Measurements from ENCODE around the gene NDUFS6. TPM values are rescaled to one million over a fixed set of nuclear protein-coding genes. Genes with fewer than 3 reads are reported as not detected.

The NDUFS6 gene
- total RNA-seq, 4 donors from 2014 or later = 54.7 to 66.4 (median 55.7) TPM

GRCh38 chr5:1855075-1855474, 53.9 kb downstream of the NDUFS6 start:
- TF ChIP-seq POLR2A (IDR thresholded peaks at IDR 0.05; ENCODE audit: low read depth) = no peak
- TF ChIP-seq CTCF (IDR thresholded peaks at IDR 0.05) = no peak
- no peak for TF ChIP-seq EP300 (IDR thresholded peaks at IDR 0.05)
- no peak for TF ChIP-seq POLR2AphosphoS5 (IDR thresholded peaks at IDR 0.05)
- Histone ChIP-seq H3K27ac (replicated peaks in 1 of 4) (no peak overlapping the region), H3K27me3 (peaks cover 0 to 72% (median 17%) of the 10 kb centered on the region in 4 donors), H3K4me1 (peaks cover 0 to 23% (median 4%) of the 10 kb centered on the region in 4 donors), H3K36me3 (no peaks in the 10 kb centered on the region), H3K4me3 (no peak overlapping the region), H3K9me3 (no peaks in the 10 kb centered on the region)
- no peak for DNase-seq (ENCODE audit: extremely low spot score)
- intact Hi-C loops (cut with DNase I) = no loop called here
- WGBS = 71% methylated on average over 2 of the region's 3 CpGs

- no peak for TF ChIP-seq EP300 (IDR thresholded peaks at IDR 0.05)
- no peak for TF ChIP-seq CTCF (IDR thresholded peaks at IDR 0.05)
- no peak for TF ChIP-seq POLR2A (IDR thresholded peaks at IDR 0.05; ENCODE audit: low read depth)
- no peak overlapping the region for H3K27ac ChIP-seq (replicated peaks in 1 of 4)
- intact Hi-C loops (cut with DNase I) = no loop called here
Observed at GRCh38 chr5:1855596-1855995, 54.4 kb downstream of the NDUFS6 start.

GRCh38 chr5:1856596-1857255, 55.5 kb downstream of the NDUFS6 start:
- no peak overlapping the region for H3K27ac ChIP-seq (replicated peaks in 1 of 4)
- intact Hi-C loops (cut with DNase I) = no loop called here
- DNase-seq (ENCODE audit: extremely low spot score) = no peak
- no peak for TF ChIP-seq CTCF (IDR thresholded peaks at IDR 0.05)
- TF ChIP-seq EP300 (IDR thresholded peaks at IDR 0.05) = no peak
- peaks cover 0 to 62% (median 15%) of the 10 kb centered on the region in 4 donors for H3K27me3 ChIP-seq
- H3K36me3 ChIP-seq = no peaks in the 10 kb centered on the region
- 40% methylated on average over 17 of the region's 49 CpGs for WGBS
- H3K4me1 ChIP-seq = peaks cover 0 to 13% (median under 1%) of the 10 kb centered on the region in 4 donors
- no peaks in the 10 kb centered on the region for H3K9me3 ChIP-seq
- H3K4me3 ChIP-seq = peak overlapping the region in 2 of 4 donors; percentile 18 to 40

More at GRCh38 chr5:1855596-1855995, 54.4 kb downstream of the NDUFS6 start:
- no peaks in the 10 kb centered on the region for H3K9me3 ChIP-seq
- H3K36me3 ChIP-seq = no peaks in the 10 kb centered on the region
- peaks cover 0 to 67% (median 15%) of the 10 kb centered on the region in 4 donors for H3K27me3 ChIP-seq
- DNase-seq (ENCODE audit: extremely low spot score) = no peak
- H3K4me1 ChIP-seq = peaks cover 0 to 23% (median 4%) of the 10 kb centered on the region in 4 donors
- H3K4me3 ChIP-seq = no peak overlapping the region
- 74% methylated on average over 15 of the region's 17 CpGs for WGBS

GRCh38 chr5:1857256-1857600, 56.0 kb downstream of the NDUFS6 start:
- Histone ChIP-seq H3K27me3 (peaks cover 0 to 60% (median 15%) of the 10 kb centered on the region in 4 donors), H3K4me3 (peak overlapping the region in 2 of 4 donors; percentile 18 to 40), H3K36me3 (no peaks in the 10 kb centered on the region), H3K9me3 (no peaks in the 10 kb centered on the region), H3K4me1 (peaks cover 0 to 12% (median 0%) of the 10 kb centered on the region in 4 donors), H3K27ac (replicated peaks in 1 of 4) (no peak overlapping the region)
- no peak for DNase-seq (ENCODE audit: extremely low spot score)
- WGBS = 82% methylated on average over 12 of the region's 32 CpGs
- TF ChIP-seq CTCF (IDR thresholded peaks at IDR 0.05) = no peak
- no peak for TF ChIP-seq POLR2AphosphoS5 (IDR thresholded peaks at IDR 0.05)
- TF ChIP-seq POLR2A (IDR thresholded peaks at IDR 0.05; ENCODE audit: low read depth) = no peak
- TF ChIP-seq EP300 (IDR thresholded peaks at IDR 0.05) = no peak
- intact Hi-C loops (cut with DNase I) = no loop called here

- H3K27ac ChIP-seq (replicated peaks in 1 of 4) = no peak overlapping the region
- WGBS = 85% methylated on average over 13 of the region's 16 CpGs
- TF ChIP-seq EP300 (IDR thresholded peaks at IDR 0.05) (no peak), POLR2A (IDR thresholded peaks at IDR 0.05; ENCODE audit: low read depth) (no peak), POLR2AphosphoS5 (IDR thresholded peaks at IDR 0.05) (no peak), CTCF (IDR thresholded peaks at IDR 0.05) (no peak)
- no peak overlapping the region for H3K4me3 ChIP-seq
- no peak for DNase-seq (ENCODE audit: extremely low spot score)
- H3K27me3 ChIP-seq = peaks cover 0 to 62% (median 14%) of the 10 kb centered on the region in 4 donors
- H3K36me3 ChIP-seq = no peaks in the 10 kb centered on the region
- no peaks in the 10 kb centered on the region for H3K9me3 ChIP-seq
- intact Hi-C loops (cut with DNase I) = no loop called here
- peaks cover 0 to 12% (median 0%) of the 10 kb centered on the region in 4 donors for H3K4me1 ChIP-seq
Observed at GRCh38 chr5:1858436-1858835, 57.2 kb downstream of the NDUFS6 start.

All from esophagus muscularis mucosa (tissue), 4 donors.